Ovary (tissue), 1 donor: ENCODE results near the gene IQCN.
A peak's percentile ranks its signal among the peaks of the same experiment; 100 is the strongest.

ENCODE experiments used
- EP300 ChIP-seq: sonication (generic); formaldehyde crosslinking; IDR thresholded peaks from one replicate; pipeline ENCODE4 v1.6.1; 2017; ENCODE audit warnings: antibody characterized with exemption
- POLR2A ChIP-seq: fragments of 450-650 bp; IDR thresholded peaks from one replicate; pipeline ENCODE4 v1.6.1; 2017; ENCODE audit warnings: antibody characterized with exemption, mild to moderate bottlenecking, moderate library complexity

GRCh38 chr19:18280247-18281081 lies 6.2 kb upstream of the IQCN start:
- no peak for TF ChIP-seq EP300
- TF ChIP-seq POLR2A: peak; percentile 63
